Measurements from ENCODE around the gene TMX4.

Gene TMX4

DNA sequence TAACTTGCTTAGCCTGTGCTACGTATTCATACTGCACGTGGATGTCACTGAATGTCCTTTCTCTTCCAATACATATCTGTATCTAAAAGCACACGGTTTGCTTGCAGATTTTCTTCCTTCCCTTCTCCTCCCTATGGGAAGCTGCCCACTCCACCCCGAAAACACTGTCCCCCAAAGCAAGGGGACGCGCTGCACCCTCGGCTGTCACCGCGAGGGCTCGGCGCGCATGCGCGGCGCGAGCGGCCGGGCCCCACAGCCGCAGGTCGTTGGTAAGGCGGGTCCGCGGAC lies 659 bp downstream of the TMX4 start:
- DNase-seq (ENCODE audit: low read depth) = peak; percentile 41

DNA sequence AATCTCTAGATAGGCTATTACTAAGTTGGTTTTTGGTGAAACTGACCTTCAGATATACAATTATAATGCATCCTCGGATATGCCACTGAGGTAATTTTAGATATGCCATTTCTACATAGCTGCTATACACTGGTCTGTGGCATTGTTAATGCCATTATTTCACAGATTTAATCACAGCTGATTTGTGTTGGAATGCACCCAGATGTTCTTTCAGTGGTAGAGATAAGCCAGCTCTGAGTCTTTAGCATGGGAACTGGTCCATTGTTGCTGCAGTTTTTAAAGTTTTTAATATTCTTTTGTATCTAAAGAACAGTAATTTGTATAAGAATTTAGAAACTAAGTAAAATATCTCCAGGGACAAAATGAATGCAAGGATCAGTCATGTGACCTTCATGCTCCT lies 6.8 kb downstream of the TMX4 start:
- DNase-seq (ENCODE audit: low read depth) = no peak

DNA sequence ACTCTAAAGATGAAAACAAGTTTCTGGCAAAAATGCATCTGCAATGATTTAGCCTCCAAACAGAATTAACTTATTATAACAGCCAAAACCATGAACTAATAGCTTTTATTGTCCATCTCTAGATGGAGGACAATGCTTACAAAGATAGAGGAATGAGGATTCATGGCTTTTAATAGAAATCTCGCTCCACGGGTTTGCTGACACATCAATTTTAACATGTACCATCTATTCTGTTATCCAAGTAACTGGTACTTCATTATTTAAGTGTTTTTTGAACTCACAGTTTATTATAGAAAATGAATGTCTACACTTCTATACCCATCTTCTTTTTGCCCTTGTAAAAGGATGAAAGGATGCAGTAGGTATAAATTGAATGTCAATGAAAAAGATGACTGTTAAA lies 10.8 kb downstream of the TMX4 start:
- no peak for DNase-seq (ENCODE audit: low read depth)

DNA sequence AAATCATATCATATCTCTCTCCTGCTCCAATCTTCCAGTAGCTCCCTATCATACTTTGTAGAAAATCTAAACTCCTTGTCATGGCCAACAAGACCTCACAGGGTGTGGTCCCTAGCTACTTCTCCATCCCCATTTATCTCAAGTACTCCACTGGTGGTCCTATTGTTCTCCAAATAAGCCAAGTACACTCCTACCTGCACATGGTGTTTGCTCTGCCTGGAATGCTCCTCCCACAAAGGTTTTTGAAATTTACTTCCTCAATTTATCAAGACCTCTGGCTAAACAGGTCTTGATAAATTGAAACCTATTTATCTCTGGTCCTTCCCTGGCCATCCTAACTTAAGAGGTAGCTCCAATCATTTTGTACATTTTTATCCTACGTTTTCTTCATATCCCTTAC lies 12.1 kb downstream of the TMX4 start:
- DNase-seq (ENCODE audit: low read depth) = no peak

DNA sequence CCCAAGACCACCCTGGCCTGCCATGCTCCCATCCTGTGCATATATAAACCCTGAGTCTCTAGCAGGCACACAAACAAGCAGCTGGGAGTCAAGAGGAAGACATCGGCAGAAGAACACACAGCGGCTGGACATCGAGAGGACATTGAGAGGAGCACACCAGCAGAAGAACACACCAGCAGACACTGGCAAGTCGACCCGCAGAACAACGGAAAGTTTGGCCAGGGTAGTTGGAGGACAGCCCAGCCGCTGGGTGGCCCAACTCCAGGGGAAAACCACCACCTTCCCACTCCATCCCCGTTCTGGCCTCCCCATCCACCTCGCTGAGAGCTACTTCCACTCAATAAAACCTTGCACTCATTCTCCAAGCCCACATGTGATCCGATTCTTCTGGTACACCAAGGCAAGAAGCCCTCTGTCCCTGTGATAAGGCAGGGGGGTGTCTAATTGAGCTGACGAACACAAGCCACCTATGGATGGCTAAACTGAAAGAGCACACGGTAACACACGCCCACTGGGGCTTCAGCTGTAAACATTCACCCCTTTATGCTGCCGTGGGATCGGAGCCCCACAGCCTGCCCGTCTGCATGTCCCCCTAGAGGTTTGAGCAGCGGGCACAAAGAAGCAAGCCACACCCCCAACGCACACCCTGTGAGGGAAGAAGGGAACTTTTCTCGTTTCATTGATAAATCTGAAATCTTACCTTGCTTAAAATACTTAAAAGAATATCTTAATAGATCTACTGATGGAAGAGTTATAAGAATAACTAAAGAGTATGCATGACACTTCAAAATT lies 13.8 kb downstream of the TMX4 start:
- DNase-seq (ENCODE audit: low read depth) = no peak

DNA sequence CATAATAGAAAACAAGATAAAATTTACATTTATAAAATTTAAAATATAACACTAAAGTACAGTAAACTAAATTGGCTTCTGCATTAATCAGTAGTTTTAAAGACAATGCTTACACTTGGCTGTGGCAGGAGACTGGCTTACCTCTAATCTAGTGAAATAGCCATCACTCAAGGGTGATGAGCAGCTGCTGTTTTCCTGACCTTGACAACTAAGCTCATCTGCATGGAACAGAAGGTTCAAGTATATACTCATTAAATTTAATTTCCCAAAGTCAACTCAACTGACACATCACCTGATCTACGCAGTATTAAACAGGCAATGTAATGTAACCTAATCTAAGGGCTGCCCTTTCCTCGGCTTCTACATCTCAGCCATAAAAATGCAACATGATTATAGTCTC lies 14.5 kb downstream of the TMX4 start:
- no peak for DNase-seq (ENCODE audit: low read depth)

DNA sequence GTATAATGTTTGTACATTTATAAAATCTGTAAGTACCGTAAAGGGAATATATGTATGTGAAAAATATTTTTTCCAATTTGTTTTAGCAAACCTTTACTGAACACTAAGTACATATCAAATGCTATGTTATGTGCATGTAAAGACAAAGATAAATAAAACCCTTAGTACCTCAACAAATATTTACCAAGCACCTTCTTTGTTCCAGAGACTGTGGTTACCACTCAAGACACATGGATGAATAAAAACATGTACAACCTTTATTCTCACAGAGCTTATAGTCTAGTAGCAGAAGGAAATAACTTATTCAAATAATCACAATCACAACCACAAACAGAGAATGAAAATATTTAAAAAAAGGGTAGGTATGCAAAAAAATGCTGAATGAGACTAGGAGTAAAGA lies 17.5 kb downstream of the TMX4 start:
- DNase-seq (ENCODE audit: low read depth) = no peak

DNA sequence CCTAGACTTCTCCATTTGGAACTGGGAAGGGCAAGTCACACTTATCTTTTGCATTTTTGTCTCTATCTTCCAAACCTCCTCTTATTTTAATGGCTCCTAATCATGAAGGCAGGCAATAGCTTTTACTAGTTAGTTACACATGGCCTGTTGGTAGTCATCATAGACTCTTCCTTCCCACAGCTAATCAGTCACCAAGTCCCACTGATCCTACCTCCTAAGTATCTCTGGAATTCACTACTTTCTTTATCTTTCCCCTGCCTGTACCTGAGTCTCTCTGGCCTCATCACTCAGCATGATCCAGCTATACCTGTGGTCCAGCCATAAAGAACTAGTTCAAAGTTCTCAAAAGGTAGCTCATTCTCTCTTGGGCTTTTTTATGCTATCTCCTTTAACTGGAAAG lies 18.8 kb downstream of the TMX4 start:
- DNase-seq (ENCODE audit: low read depth) = no peak

DNA sequence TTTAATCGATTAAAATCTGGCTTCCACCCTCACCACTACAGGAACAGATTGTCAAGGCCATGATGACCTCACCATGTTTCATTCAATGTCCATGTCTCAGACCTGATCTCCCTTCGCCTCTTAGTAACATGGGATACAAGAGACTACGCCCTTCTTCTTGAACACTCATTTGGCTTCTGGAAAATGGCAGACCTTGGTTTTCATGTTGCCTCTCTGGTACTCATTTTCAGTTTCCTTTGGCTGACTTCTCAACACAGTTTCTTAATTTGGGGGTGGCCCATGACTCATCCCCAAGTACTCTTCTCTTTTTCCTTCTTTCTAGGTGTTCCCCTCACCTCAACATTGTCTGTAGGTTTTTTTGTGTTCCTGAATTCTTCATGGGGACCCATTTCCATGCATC lies 22.7 kb downstream of the TMX4 start:
- DNase-seq (ENCODE audit: low read depth) = no peak

DNA sequence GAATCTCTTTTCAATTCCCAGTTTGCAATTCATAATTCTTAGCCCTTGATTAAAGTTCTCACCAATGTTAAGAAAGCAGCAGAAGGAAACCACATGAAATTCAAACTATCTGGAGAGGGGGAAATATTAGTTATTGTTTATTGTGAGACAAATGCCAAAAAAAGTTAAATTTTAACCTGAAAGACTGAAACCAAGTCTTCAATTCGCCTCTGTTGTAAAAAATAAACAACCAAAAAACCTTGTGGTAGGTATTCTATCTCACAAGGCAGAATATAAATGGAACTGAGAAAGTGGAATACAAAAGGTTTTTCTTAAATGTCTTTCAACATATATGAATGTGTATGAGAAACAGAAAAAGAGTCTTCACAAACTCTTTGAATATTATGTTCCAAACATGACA lies 24.8 kb downstream of the TMX4 start:
- no peak for DNase-seq (ENCODE audit: low read depth)

DNA sequence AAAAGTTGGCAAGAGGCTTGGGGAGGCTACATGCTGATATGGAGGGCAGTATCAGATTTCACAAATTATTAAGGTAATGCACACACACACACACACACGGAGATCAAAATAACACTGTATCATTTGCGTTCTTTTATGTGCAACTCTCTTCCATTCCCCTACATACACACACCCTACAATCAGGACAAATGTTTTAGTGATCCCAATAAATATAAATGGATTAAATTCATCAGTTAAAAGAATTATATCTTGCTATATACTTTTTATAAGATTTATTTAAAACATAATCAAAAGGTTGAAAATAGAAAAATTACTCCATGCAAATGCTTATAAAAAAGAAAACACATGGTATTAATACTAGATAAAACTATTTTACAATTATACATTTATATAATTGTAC lies 25.9 kb downstream of the TMX4 start:
- no peak for DNase-seq (ENCODE audit: low read depth)

DNA sequence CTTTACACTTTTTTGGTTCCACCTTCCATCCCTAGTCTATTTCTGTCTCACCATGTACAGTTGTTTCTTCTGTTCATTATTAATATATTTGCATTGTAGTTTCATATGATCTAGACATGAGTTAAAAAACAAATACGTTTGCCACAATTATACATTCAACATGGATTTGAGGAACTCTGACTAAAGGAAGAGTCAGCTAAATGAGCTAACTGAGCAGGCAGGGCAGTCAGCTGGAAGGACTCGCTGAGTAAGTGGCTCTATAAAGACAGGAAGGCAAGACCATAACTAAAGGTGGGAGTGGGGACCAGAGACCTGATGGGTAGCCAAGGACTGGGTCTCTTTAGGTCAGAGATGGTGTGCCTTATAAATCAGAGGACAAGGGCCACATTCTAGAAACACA lies 26.3 kb downstream of the TMX4 start:
- DNase-seq (ENCODE audit: low read depth) = no peak

DNA sequence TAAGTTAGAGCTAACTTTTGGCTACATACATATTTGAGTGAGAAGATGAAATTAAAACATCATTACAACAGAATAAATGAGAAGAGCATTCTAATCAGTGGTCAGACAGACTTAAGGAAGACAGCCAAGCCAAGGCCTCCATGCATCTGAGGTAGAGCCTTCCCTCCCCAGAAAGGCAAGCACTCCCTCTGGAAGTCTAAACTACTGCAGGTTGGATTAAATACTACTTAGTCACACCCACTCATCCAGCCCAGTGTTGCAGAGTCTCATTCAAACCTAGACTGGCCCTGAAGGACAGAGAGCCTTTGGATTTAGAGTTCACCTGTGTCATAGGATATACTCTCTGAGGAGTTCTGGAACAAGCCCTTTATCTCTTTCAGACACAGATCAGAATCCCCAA lies 29.2 kb downstream of the TMX4 start:
- DNase-seq (ENCODE audit: low read depth) = no peak

DNA sequence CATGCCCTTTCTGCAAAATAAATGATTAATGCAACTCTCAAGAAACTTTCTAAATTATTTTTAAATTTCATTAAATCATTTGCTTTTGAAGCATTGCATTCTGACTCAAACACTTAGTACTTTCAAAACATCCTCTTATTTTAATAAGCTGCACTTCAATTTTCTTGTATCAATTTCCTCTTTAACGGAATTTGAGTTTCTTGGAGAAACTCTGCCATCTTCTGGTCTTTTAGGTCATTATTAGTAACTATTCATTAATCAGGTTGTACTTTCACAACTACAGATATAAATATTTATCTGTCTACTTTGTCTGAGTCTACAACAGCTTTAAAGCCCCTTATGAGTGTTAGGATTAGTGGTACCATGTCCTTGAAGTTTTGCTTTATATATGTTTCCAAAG lies 30.2 kb downstream of the TMX4 start:
- no peak for DNase-seq (ENCODE audit: low read depth)

DNA sequence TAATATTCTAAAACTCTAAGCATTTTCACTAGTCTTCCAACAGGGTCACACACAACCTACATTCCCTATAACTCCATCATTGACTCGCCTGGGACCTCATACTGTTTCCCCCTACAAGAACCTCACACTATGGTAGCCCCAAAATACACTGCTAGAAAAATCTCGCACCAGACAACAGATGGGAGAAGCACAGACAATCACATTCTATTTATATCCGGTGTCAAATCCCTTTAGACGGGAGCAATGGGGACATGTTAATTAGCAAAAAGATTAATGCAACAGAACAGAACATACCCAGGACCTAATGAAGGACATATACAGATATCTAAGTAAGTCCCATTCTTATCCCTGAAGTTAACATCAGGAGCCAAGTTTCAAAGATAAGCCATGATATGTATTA lies 33.6 kb downstream of the TMX4 start:
- DNase-seq (ENCODE audit: low read depth) = no peak

DNA sequence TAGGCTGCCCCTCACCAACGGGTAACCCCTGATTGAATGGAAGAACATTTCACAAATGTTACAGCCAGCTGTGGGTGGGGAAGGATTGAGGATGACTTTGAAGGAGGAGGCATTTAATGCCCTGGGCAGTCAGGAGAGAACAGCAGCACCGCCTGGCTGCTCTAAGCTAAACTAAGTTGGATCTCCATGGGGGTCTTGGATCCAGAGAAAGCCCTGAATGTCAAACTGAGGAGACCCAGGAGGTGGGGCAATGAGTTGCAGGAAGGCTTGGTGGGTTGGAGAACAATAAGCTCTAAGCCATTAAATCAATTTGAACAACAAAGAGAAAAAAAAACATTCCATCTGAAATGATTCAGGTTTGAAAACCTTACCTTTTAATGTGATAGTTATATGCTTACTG lies 35.4 kb downstream of the TMX4 start:
- no peak for DNase-seq (ENCODE audit: low read depth)

DNA sequence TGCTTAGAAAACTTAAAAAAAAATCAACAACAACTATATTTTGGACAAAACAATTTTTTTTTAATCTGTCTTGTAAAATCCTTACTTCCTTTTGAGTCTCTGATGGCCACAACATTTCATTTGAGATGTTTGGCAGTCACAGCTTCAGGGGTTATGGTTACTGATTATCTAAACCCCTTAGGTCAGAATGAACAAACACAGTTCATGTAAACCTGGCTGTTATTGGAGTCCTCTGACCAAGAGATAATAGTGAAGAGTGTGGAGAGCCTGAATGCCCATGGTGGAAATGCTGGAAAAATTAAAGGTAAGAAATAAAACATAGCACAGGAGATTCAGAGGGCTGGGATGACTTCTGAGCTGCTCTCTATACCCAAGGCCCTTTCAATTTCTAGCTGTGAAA lies 38.2 kb downstream of the TMX4 start:
- no peak for DNase-seq (ENCODE audit: low read depth)

DNA sequence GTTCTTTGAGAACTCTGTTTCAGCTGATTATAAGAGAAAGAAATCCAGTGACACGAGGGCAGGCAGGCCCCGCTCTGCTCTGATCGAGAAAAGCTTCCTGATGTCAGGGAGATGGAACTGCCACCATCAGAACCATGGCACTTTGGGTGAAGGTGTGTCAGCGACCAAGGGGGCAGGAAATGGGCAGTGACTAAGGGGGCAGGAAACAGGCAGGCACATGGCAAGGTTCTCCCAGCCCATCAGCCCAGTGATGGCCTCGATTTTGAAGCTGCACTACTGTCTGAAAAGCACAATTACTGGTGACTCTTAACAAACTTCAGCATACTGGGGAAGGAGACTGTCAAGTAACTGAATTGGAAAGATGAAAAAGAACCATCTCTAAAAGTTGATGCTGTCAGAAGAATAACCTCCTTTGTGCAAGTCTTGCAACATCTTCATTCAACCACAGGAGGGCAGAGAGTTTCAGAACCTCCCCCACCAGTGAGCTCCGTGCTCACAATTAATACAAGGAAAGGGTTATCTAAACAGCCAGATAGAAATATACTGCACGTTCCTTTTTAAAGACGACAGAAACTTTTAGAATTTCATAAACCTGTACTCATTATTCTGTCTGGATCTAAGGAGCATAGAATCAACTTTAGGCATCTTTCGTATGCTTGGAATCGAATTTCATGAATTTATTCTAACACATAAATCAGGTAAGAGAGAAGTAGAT lies 39.1 kb downstream of the TMX4 start:
- no peak for DNase-seq (ENCODE audit: low read depth)

DNA sequence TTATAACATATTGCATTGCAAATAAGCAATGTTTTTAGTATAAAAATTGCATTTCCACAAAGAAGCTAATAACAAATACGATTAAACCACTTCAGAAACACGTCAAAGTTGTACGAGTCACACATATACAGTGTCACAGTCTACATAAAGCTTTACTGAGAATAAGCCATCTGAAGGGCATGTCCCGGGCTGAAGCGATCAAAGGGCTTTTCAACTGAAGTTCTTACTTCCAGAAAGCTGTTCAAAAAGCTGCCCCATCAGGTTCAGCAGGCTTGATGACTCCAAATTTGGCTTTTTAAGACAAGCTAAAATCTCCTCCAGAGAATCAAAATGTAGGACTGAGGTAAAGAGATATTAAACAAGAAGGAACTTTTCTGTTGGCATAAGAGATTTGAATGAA lies 41.9 kb downstream of the TMX4 start:
- no peak for DNase-seq (ENCODE audit: low read depth)

DNA sequence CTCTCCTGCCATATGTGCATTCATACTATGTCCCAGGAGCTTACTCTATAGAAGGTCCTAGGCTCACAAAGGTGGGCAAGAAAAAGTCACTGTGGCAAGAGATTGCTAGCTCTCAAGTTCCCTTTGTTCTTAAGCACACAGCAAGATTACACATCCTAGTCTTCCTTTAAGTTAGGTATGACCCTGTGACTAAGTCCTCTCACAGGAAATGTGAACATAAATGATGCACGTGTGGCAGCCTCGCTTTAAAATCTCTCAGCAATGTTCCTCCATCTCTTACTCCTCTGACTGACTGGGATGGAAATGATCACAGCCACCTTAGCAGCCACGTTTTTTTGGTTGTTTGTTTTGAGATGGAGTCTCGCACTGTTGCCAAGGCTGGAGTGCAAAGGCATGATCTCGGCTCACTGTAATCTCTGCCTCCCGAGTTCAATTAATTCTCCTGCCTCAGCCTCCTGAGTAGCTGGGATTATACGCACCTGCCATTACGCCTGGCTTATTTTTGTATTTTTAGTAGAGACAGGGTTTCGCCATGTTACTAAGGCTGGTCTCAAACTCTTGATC lies 43.6 kb downstream of the TMX4 start:
- DNase-seq (ENCODE audit: low read depth) = no peak

DNA sequence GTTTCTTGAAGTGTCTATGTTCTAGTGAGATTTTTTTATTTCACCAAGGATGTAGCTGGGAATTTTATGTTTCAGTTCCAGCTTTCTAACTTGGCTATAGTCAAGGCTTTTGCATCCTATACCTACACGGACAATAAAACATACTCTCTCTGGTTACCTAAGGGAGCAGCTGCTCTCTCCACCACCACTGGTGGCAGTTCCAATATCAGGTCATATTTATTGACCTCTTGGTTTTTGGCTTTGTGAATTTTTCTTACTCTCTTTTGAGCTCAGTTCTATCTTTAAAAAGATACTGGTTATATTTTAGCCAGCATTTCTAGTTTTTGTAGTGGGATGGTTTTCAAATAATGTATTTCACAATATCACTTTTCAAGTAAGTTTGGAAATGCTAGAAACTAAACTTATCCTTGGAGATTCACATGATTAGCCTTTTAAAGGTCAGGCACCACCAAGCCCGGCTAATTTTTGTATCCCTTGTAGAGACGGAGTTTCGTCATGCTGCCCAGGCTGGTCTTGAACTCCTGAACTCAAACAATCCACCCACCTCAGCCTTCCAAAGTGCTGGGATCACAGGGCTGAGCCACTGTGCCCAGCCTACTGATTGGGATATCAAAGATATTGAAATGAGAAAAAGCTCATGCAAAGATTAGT lies 44.7 kb downstream of the TMX4 start:
- DNase-seq (ENCODE audit: low read depth) = no peak

DNA sequence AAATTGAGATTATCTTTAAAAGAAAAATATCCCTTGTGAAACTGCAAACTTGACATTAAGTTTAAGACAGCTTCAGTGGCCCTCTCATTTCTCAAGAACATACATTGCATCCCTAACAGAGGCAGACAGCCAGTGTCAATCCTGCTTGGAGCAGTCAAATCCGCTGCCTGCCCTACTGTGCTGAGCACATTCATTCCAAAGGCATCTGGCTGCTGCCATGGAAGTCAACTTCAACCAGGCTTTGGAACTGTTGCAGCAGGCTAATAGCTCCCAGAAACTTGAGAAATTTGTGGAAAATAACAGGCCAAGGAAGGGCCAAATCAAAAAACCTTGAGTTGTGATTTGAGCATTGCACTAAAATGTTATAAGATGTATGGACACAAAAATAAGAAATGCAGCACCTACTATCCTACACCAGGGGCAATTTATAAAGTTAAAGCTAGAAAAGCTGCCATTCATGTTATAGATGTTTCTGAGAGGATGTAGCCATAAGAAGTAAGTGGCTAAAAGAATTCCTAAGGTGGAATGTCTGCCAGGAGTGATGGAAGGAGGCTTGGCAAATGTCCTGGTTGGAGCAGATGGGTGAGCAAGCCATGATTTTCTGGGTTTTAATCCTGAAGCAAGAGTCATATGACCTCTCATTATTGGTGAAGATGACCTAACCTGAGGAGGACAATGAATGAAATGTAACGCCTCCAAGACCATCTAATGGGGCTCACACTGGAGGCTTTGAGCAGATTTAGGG lies 47.9 kb downstream of the TMX4 start:
- no peak for DNase-seq (ENCODE audit: low read depth)
